Hypothalamus (tissue), 51 donors: ENCODE measurements around the gene DENND6A.

ENCODE experiments used
- DNase-seq, 51 donors: peaks; one replicate each; lab custom pipeline; 2025; lab: John Stamatoyannopoulos, UW

DENND6A gene

GRCh38 chr3:57582474-57583168 lies 110.3 kb downstream of the DENND6A start:
- DNase-seq = no peak

- no peak for DNase-seq
These were observed 115.1 kb downstream of the DENND6A start for GRCh38 chr3:57577801-57578200.

GRCh38 chr3:57575966-57576626 lies 116.8 kb downstream of the DENND6A start:
- DNase-seq = peak in 1 of 51 donors; percentile 49
